SK-N-SH (cell line): ENCODE measurements around the gene BBX.

Source experiments
- CTCF ChIP-seq: fragments of 200-600 bp; sonication (generic); IDR thresholded peaks from 2 replicates; pipeline ENCODE4 v1.6.1; 2017; ENCODE audit warnings: antibody characterized with exemption, mild to moderate bottlenecking, moderate library complexity
- REST ChIP-seq: IDR thresholded peaks from 2 replicates; pipeline ENCODE4 v1.6.1; 2012; ENCODE audit warnings: mild to moderate bottlenecking, low read depth, low read length, moderate library complexity
- SIN3A ChIP-seq: IDR thresholded peaks from 2 replicates; pipeline ENCODE4 v1.6.1; 2012; ENCODE audit warnings: low read depth, mild to moderate bottlenecking, low read length, moderate library complexity, borderline replicate concordance

GRCh38 chr3:107791027-107791426, 268.3 kb downstream of the BBX start:
- TF ChIP-seq SIN3A (no peak), REST (no peak), CTCF (no peak)
